OCI-M2 (cell line): ENCODE data around the gene PCDHA1.
"Not testable (repeated sequence)": the region's sequence is repeated elsewhere in the genome, so short reads cannot be mapped to it uniquely, and the experiment has no call there.

Experiments used
- DNase-seq: peaks from one replicate; lab custom pipeline; 2025; ENCODE audit not compliant: unreplicated experiment; lab: John Stamatoyannopoulos, UW

PCDHA1 gene

DNA sequence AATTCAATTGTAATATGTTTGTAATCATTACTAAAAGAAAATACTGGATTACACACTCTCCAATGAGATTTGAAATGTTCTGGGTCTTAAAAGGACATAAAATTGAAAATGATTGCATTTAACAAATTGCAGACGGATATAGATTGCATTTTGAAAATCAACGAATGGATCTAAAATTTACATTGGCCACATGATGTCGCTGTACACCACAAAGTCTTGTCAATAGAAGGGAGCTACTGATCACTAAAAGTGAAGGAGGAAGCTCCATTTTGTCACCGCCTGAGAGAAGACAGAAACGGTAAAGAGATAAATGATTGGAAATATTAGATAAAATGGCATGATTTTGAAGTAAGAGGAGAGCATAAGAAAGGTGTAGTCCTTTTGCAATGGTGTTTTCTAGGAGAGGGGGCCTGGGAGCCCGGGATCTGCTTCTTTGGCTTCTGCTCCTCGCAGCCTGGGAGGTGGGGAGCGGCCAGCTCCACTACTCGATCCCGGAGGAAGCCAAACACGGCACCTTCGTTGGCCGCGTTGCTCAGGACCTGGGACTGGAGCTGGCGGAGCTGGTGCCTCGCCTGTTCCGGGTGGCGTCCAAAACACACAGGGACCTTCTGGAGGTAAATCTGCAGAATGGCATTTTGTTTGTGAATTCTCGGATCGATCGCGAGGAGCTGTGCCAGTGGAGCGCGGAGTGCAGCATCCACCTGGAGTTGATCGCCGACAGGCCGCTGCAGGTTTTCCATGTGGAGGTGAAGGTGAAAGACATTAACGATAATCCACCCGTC is at the start of gene PCDHA1:
Gene PCDHA1 (plus strand): TSS at position 236 of the 782 bp plus-strand sequence.
- no peak for DNase-seq

DNA sequence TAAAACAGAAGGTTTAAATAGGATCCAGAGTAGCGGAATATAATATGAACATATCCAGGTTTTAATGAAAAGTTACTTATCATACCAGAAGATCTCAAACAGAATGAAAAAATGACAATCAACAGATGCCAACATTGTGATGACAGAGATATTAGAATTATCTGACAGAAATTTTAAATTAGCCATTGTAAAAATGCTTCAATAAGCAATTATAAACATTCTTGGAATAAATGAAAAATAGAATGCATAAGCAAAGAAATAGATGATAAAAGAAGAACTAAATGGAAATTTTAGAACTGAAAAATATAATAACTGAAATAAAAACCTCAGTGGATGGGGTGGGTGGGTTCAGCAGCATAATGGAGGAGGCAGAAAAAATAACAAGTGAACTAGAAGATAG is 48.5 kb upstream of the PCDHA1 start:
- DNase-seq: no peak

DNA sequence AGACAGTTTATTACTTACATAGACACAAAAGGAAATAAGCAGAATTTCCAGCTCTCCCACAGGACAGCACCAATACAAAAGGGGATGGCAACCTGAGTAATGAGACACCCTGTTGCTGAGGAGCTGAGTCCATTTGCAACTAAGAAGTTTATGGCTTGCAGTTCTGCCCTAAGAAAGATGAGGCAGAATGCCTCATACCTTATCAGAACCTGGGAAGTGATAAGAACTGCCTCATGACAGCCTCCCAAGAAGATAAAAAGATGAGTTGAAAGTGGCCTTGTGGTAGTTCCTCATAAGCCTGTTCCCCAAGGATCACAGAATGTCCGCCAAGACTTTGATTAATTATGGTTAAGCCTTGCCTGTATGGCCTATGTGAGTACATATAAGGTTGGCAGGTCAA is 44.0 kb upstream of the PCDHA1 start:
- DNase-seq: no peak

DNA sequence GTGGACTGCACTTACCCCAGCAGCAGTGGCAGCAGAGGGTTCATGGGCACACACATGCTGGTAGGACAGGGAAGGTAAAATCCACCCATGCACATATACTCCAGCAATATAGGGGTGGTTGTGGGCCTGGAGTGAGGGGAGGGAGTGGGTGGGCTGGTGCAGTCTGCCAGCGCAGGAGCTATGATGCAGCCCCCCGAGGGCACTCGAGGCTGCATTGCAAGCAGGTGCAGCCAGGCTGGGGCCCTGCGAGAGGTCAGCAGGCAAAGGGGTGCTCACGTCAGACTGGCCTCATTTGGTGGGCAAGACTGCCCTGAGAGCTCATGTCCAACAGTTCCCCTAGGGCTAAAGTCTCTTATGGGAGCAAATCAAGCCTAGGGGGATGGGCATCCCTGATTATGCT is 32.4 kb upstream of the PCDHA1 start:
- no peak for DNase-seq

DNA sequence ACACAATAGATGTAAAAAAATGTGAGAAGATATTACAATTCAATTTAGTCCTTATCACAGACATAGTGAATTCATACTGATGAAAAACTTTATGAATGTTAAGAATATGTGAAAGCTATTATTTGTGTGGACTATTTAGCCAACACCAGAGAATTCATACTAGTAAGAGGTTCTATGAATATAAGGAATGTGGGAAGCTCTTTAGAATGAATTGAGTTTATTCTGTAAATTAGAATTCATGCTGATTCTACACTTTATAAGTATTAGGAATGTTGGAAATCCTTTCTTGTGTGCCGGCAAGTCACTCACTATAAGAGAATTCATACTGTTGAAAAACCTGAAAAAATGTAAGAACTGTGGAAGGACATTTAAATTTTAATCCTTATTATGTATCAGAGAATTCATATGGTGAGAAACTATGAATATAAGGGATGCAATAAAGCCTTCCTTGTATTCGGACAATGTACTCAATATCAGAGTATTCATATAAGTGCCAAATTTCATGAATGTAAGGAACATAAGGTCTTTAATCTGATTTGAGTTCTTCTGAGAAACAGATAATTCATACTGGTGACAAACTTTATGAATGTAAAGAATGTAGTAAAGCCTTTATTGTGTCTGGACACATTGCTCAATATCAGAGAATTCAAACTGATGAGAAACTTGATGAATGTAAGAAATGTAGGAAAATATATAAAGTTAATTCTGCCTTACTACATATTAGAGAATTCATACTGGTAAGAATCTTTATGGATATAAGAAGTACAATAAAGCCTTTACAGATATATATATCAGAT is 21.6 kb upstream of the PCDHA1 start:
- no peak for DNase-seq

DNA sequence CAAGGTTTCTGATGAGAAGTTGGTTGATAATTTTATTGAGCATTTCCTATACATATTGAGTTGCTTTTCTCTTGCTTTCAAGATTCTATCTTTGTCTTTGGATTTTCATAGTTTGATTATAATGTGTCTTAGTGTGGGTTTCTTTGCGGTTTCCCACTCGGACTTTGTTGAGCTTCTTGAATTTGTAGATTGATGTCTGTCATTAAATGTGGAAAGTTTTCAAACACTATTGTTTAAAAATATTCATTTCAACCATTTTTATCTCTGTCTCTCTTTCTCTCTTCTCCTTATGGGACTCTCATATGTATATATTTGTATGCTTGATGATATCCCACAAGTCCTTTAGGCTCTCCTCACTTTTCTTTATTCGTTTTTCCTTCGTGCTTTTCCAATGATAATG is 18.5 kb upstream of the PCDHA1 start:
- no peak for DNase-seq

DNA sequence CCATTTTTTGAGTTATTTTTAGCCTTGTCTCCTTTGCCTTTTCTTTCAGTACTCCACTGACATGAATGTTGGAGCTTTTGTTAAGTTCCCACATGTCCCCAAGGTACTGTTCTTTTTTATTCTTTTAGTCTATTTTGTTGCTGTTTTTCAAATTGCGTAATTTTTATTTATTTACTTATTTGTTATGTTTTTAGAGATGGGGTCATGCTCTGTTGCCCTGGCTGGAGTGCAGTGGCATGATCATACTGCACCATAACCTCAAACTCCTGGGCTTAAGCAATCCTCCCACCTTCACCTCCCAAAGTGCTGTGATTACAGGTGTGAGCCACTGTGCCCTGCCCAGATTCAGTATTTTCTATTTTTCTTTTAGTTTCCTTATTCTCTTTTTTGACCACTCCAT is 5.4 kb upstream of the PCDHA1 start:
- no peak for DNase-seq

DNA sequence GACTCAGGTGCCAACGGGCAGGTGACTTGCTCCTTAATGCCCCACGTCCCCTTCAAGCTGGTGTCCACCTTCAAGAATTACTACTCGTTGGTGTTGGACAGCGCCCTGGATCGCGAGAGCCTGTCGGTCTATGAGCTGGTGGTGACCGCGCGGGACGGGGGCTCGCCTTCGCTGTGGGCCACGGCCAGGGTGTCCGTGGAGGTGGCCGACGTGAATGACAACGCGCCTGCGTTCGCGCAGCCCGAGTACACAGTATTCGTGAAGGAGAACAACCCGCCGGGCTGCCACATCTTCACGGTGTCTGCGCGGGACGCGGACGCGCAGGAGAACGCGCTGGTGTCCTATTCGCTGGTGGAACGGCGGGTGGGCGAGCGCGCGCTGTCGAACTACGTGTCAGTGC is 1.5 kb downstream of the PCDHA1 start:
- not testable (repeated sequence) for DNase-seq

DNA sequence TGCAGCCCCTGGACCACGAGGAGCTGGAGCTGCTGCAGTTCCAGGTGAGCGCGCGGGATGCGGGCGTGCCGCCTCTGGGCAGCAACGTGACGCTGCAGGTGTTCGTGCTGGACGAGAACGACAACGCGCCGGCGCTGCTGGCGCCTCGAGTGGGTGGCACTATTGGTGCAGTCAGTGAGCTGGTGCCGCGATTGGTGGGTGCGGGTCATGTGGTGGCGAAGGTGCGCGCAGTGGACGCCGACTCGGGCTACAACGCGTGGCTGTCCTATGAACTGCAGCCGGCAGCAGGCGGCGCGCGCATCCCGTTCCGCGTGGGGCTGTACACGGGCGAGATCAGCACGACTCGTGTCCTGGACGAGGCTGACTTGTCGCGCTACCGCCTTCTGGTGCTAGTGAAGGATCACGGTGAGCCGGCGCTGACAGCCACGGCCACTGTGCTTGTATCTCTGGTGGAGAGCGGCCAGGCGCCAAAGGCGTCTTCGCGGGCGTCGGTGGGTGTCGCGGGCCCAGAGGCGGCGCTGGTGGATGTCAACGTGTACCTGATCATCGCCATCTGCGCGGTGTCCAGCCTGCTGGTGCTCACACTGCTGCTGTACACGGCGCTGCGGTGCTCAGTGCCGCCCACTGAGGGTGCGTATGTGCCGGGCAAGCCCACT is 2.0 kb downstream of the PCDHA1 start:
- not testable (repeated sequence) for DNase-seq

DNA sequence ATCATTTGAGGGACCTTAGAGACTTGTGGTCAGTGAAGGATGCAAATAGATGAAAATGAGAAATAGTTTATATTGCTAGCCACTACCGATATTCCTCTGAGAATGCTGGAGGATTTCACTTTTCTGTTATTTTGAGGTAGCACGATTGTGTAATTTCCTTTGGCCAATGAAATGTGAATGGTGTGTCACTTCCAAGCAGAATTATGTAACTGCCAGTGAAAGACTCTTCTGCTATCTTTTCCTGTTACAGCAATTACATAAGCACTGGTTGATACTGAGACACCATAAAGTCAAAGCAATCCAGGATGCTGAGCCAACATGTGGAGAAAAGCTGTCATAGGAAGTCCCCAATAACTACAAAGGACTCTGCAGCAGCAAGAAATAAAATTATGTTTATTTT is 5.1 kb downstream of the PCDHA1 start:
- DNase-seq: no peak

DNA sequence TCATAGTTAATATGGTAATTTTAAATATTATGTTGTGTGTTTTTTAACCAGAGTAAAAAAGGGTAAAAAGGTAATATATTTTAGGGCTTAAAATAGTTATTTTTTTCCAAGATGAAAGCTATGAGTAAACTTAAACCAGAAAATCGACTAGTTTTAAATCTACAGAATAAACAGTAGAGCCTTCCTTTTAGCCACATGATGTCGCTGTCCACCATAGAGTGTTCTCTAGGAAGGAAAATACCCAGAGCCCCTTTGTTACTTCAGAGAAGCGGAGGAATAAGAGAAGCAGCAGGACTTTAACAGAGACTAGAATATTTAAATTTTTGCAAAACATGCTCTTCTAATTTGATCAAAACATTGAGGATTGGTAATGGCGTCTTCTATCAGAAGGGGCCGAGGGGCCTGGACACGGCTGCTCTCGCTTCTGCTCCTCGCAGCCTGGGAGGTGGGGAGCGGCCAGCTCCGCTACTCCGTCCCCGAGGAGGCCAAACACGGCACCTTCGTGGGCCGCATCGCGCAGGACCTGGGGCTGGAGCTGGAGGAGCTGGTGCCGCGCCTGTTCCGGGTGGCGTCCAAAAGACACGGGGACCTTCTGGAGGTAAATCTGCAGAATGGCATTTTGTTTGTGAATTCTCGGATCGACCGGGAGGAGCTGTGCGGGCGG is 8.8 kb downstream of the PCDHA1 start, which contains the start of gene PCDHA2:
Gene PCDHA2 (plus strand): TSS at position 258 of the 664 bp plus-strand sequence.
- DNase-seq: no peak

DNA sequence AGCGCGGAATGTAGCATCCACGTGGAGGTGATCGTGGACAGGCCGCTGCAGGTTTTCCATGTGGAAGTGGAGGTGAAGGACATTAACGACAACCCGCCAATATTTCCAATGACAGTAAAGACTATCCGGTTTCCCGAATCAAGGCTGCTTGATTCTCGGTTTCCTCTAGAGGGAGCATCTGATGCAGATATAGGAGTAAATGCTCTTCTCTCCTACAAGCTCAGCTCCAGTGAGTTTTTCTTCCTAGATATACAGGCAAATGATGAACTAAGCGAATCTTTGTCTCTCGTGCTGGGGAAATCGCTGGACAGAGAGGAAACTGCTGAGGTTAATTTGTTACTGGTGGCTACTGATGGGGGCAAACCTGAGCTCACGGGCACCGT is 9.3 kb downstream of the PCDHA1 start:
- no peak for DNase-seq

DNA sequence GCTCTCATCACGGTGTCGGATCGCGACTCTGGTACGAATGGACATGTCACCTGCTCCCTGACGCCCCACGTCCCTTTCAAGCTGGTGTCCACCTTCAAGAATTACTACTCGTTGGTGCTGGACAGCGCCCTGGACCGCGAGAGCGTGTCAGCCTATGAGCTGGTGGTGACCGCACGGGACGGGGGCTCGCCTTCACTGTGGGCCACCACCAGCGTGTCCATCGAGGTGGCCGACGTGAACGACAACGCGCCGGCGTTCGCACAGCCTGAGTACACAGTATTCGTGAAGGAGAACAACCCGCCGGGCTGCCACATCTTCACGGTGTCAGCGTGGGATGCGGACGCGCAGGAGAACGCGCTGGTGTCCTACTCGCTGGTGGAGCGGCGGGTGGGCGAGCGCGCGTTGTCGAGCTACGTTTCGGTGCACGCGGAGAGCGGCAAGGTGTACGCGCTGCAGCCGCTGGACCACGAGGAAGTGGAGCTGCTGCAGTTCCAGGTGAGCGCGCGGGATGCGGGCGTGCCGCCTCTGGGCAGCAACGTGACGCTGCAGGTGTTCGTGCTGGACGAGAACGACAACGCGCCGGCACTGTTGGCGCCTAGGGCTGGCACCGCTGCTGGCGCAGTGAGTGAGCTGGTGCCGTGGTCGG is 10.3 kb downstream of the PCDHA1 start:
- not testable (repeated sequence) for DNase-seq

DNA sequence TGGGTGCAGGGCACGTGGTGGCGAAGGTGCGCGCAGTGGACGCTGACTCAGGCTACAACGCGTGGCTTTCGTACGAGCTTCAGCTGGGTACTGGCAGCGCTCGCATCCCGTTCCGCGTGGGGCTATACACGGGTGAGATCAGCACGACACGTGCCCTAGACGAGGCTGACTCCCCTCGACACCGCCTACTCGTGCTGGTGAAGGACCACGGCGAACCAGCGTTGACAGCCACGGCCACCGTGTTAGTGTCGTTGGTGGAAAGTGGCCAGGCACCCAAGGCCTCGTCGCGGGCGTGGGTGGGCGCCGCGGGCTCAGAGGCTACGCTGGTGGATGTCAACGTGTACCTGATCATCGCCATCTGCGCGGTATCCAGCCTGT is 10.8 kb downstream of the PCDHA1 start:
- no peak for DNase-seq

DNA sequence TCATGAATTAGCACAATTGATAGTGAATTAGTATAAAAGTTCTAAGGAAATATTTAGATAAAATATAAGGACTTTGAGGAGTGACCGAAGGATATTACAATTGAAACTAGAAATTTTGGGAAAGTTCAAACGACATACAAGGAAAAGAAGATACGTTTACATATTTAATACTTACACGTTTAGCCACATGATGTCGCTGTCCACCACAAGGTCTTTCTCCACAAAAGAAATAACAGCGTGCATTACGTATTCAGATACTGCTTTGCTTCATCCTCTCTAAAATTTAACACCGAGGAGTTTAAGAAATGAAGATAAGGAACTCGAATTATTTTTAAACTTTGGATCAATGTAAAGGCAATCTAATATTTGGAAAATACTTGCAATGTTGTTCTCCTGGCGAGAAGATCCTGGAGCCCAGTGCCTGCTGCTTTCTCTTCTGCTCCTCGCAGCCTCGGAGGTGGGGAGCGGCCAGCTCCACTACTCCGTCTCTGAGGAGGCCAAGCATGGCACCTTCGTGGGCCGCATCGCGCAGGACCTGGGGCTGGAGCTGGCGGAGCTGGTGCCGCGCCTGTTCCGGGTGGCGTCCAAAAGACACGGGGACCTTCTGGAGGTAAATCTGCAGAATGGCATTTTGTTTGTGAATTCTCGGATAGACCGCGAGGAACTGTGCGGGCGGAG is 15.0 kb downstream of the PCDHA1 start, which contains the start of gene PCDHA3:
Gene PCDHA3 (plus strand): TSS at position 242 of the 678 bp plus-strand sequence.
- DNase-seq: no peak

DNA sequence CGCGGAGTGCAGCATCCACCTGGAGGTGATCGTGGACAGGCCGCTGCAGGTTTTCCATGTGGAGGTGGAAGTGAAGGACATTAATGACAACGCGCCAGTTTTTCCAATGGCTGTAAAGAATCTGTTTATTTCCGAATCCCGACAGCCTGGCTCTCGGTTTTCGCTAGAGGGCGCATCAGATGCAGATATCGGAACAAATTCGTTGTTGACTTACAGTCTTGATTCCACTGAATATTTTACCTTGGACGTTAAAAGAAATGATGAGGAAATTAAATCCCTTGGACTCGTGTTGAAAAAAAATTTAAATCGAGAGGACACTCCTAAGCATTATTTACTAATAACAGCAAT is 15.5 kb downstream of the PCDHA1 start:
- no peak for DNase-seq

DNA sequence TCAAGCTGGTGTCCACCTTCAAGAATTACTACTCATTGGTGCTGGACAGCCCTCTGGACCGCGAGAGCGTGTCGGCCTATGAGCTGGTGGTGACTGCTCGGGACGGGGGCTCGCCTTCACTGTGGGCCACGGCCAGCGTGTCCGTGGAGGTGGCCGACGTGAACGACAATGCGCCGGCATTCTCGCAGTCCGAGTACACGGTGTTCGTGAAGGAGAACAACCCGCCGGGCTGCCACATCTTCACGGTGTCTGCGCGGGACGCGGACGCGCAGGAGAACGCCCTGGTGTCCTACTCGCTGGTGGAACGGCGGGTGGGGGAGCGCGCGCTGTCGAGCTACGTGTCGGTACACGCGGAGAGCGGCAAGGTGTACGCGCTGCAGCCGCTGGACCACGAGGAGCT is 16.4 kb downstream of the PCDHA1 start:
- DNase-seq: not testable (repeated sequence)

DNA sequence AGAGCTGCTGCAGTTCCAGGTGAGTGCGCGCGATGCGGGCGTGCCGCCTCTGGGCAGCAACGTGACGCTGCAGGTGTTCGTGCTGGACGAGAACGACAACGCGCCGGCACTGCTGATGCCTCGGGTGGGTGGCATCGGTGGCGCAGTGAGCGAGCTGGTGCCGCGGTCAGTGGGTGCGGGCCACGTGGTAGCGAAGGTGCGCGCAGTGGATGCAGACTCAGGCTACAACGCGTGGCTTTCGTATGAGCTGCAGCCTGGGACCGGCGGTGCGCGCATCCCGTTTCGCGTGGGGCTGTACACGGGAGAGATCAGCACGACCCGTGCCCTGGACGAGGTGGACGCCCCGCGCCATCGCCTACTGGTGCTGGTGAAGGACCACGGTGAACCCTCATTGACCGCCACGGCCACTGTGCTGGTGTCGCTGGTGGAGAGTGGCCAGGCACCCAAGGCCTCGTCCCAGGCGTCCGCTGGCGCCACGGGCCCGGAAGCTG is 16.9 kb downstream of the PCDHA1 start:
- DNase-seq: no peak

DNA sequence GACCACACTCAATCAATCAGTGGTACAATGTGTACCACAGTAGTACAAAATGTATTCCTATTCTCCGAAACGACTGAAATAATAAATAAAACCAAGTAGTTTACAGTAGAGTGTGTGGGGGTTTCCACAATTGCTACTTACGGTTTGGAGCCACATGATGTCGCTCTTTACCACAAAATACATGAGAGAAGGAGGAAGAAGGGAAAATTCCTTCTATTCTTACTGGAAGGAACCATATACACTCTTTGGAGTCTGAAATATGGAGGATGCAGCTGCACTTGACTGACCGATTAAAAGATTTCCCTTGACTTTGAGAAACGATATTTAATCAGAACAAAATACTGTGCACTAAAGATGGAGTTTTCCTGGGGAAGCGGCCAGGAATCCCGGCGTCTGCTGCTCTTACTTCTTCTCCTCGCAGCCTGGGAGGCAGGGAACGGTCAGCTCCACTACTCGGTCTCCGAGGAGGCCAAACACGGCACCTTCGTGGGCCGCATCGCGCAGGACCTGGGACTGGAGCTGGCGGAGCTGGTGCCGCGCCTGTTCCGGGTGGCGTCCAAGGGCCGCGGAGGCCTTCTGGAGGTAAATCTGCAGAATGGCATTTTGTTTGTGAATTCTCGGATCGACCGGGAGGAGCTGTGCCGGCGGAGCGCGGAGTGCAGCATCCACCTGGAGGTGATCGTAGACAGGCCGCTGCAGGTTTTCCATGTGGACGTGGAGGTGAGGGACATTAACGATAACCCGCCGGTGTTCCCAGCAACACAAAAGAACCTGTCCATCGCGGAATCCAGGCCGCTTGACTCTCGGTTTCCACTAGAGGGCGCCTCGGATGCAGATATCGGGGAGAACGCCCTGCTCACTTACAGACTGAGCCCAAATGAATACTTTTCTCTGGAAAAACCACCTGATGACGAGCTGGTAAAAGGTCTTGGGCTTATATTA is 21.2 kb downstream of the PCDHA1 start, which contains the start of gene PCDHA4:
Gene PCDHA4 (plus strand): TSS at position 235 of the 942 bp plus-strand sequence.
- no peak for DNase-seq
